GM19467 (cell line): ENCODE measurements around the gene SPRR2E.
"Not testable (repeated sequence)": the region's sequence is repeated elsewhere in the genome, so short reads cannot be mapped to it uniquely, and the experiment has no call there.

Source experiments
- ATAC-seq: cut with Tn5 transposase; IDR thresholded peaks from one replicate; pipeline ENCODE4 v1.9.1; 2021; ENCODE audit warnings: mild to moderate bottlenecking, moderate library complexity; ENCODE audit not compliant: unreplicated experiment

The SPRR2E gene

GRCh38 chr1:153070243-153070642 is 24.1 kb downstream of the SPRR2E start:
- no peak for ATAC-seq

- ATAC-seq: no peak
These were observed 35.2 kb downstream of the SPRR2E start for GRCh38 chr1:153058826-153059784.

GRCh38 chr1:153058154-153058553 is 36.2 kb downstream of the SPRR2E start:
- no peak for ATAC-seq

- no peak for ATAC-seq
These were observed 37.0 kb downstream of the SPRR2E start, which contains the start of gene SPRR2A for GRCh38 chr1:153057375-153057774. TSS of gene SPRR2A (minus strand) at chr1:153057512. CDS start at chr1:153056735, 777 bp downstream.

- not testable (repeated sequence) for ATAC-seq
These were observed 38.2 kb downstream of the SPRR2E start for GRCh38 chr1:153056111-153056510.

- no peak for ATAC-seq
These were observed 45.1 kb downstream of the SPRR2E start for GRCh38 chr1:153049211-153049610.
